TTC549 (cell line): ENCODE measurements around the gene YWHAG.
"Not testable (repeated sequence)": the region's sequence is repeated elsewhere in the genome, so short reads cannot be mapped to it uniquely, and the experiment has no call there.

Source experiments
- FAIRE-seq: peaks from 2 replicates; lab custom pipeline; 2012; peaks lifted over from hg19 to GRCh38; lab: Jason Lieb, UNC

YWHAG gene

GRCh38 chr7:76318488-76319353 lies 40.1 kb downstream of the YWHAG start:
- FAIRE-seq: no peak

DNA sequence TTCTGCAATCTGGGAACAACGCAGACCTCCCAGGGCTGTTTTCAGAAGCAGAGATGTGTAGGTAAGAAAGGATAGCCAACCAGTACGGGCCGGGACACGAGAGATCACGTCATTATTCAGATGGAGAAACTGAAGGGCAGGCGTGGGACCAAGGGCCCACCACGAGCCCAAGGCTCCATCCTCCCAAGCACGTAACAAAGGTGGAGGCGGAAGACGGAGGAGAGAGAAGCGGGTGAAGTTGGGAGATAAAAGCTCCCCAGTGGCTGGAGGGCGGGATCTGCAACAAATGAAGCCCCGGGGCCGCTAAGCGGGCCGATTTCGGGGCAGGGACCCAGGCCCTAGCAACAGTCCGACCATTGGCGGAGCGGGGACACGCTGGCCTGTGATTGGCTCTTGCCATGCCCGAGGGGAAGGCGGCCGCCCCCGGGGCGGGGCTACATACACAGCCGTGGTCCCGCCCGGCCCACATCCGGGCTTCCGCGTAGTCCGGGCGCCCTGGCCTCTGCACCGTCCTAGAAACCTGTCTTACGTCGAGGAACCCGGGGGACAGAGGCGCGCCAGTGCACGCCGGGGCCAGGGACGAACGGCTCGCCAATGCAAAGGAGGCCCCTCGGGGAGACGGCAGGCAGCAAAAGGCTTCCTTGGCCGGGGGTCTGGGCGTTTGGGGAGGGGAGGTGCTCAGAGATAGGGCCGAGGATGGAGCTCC lies 40.9 kb downstream of the YWHAG start:
- peak; percentile 62 for FAIRE-seq

DNA sequence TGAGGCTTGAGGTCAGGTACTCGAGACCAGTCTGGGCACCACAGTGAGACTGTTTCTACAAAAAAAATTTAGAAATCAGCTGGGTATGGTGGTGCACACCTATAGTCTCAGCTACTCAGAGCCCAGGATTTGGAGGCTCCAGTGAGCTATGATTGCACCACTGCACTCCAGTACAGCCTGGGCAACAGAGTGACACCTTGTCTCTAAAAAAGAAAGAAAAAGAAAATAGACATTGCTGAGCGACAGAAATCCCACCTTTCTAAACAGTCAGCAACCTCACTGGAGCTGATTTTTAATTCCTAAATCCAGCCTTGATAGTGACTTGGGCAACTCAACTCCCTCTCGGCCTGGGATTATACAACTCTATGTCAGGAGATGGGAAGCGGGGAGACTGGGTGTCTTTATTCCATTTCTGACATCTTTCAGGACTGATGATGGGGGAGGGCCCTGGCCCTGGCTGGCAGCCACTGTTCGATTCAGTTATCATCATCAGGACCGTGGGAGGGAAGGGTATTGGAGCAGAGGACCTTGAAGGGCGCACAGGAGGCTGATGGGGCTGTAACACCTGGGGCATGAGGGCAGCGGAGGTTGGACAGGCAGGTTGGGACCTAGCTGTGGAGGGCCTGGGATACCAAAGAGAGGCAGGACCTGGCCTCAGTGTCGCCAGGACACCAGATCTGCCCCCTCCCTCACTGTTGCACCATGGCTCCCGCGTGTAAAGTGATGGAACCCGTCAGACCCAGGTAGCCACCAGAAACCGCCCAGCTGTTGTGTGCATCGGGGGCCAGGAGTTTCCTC lies 41.6 kb downstream of the YWHAG start:
- no peak for FAIRE-seq

GRCh38 chr7:76315364-76315763 lies 43.4 kb downstream of the YWHAG start:
- FAIRE-seq: no peak

GRCh38 chr7:76314740-76315139 lies 44.1 kb downstream of the YWHAG start:
- not testable (repeated sequence) for FAIRE-seq

DNA sequence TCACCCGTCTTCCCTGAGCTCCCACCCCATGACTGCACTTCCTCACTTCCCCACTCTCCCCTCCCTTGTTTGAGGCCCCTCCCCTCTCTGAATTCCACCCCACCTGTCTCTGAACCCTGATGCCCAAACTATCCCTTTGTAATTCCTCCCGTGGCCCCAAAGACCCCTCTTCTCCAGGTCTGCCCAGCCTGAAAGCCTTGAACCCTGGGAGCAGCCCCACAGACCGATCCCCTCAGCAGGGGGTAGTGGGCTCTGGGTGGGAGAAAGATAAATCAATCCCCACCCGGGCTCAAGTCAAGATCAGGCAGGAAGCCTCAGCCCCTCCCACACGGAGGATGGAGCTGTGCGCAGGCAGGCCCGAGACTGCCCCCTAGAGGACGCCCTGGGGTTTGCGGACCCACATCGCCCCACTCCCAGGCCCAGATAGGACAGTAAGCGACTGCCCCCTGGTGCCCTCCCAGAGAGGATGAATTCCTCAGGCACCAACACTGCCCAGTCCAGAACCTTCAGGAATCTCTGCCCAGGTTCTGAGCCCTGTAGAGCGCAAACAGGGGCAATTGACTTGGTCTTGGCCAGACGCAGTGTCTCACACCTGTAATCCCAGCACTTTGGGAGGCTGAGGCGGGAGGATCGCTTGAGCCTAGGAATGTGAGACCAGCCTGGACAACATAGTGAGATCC lies 44.6 kb downstream of the YWHAG start:
- FAIRE-seq: no peak

- not testable (repeated sequence) for FAIRE-seq
Observed at GRCh38 chr7:76311838-76312237, 47.0 kb downstream of the YWHAG start.

DNA sequence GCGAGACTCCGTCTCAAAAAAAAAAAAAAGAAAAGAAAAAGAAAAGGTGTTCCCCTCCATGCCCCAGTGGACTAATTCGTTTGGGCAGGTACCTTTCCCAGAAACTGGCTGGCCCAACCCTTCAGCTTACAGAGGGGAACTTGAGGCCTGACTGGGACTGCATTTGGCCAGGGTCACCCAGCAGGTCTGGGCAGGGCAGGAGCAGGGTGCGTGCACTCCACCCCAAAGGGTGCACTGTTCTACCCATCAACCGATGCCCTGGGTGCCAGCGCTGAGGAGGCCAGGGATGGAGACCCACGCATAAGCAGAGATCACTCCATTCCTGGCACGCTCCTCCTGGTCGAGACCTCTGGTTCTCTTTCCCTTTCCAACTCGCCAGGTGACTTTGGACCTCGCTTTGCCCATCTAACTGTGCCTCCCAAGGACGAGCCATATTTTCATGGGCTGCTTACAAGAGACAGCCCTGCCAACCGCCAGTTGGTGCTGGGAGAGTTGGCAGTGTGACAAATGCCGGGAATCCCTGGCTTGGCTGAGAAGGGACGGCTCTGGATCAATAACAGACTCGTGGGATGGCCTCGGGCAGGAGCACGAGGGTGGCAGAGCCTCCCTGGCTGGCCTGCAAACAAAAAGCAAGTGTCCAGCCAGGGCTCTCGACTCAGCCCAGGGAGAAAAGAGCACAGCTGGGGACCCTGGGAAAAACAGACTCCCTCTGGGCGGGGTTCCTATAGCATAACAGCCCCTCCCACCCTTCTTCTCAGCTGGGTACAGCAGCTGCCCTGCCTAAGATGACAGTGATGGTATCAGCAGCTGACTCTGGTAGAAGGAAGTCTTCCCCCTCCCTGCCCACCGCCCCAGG lies 48.5 kb downstream of the YWHAG start:
- no peak for FAIRE-seq

GRCh38 chr7:76309341-76310101 lies 49.3 kb downstream of the YWHAG start:
- FAIRE-seq: not testable (repeated sequence)

- not testable (repeated sequence) for FAIRE-seq
Observed at GRCh38 chr7:76308874-76309273, 49.9 kb downstream of the YWHAG start.

DNA sequence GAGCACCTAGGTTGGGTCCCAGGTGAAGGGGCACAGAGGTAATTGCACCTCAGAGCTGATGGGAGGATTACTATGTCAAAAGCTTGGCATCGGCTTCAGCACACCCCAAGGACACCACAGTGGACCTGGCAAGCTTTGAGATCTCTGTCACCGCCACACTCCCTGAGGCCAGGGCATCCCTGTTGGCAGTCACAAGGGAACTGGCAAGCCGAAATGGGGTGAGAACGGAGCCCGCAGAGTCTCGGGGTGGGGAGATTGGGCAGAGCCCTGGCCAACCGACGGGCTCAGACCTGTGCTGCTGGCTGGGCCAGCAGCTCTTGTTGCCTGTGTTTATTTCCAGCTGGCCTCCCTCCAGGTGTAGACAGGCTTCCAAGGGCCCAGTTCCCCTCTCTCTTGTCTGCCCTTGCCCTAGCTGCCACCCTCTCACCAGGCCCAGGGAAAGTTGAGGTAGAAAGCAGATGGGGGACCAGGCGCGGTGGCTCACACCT lies 53.9 kb downstream of the YWHAG start:
- no peak for FAIRE-seq

- FAIRE-seq: no peak
Observed at GRCh38 chr7:76303202-76304147, 55.3 kb downstream of the YWHAG start.

- FAIRE-seq: no peak
Observed at GRCh38 chr7:76302347-76303201, 56.2 kb downstream of the YWHAG start, which contains the start of gene HSPB1. HSPB1 (plus strand) TSS chr7:76302673; CDS start chr7:76302713, 40 bp downstream.

- FAIRE-seq: no peak
Observed at GRCh38 chr7:76301000-76301399, 57.8 kb downstream of the YWHAG start.

GRCh38 chr7:76300166-76300731 lies 58.5 kb downstream of the YWHAG start:
- no peak for FAIRE-seq

GRCh38 chr7:76296743-76297740 lies 61.7 kb downstream of the YWHAG start:
- no peak for FAIRE-seq
